Activated CD4-positive, alpha-beta T cell treated with anti-CD3 and anti-CD28 coated beads, Interleukin-2, amount 50 U/mL, for 16 hours (primary cell): ENCODE data around the gene LRTM2.

Experiments used
- DNase-seq: peaks from one replicate; pipeline ENCODE4 v3.0.0-alpha.2; 2020

The LRTM2 gene

DNA sequence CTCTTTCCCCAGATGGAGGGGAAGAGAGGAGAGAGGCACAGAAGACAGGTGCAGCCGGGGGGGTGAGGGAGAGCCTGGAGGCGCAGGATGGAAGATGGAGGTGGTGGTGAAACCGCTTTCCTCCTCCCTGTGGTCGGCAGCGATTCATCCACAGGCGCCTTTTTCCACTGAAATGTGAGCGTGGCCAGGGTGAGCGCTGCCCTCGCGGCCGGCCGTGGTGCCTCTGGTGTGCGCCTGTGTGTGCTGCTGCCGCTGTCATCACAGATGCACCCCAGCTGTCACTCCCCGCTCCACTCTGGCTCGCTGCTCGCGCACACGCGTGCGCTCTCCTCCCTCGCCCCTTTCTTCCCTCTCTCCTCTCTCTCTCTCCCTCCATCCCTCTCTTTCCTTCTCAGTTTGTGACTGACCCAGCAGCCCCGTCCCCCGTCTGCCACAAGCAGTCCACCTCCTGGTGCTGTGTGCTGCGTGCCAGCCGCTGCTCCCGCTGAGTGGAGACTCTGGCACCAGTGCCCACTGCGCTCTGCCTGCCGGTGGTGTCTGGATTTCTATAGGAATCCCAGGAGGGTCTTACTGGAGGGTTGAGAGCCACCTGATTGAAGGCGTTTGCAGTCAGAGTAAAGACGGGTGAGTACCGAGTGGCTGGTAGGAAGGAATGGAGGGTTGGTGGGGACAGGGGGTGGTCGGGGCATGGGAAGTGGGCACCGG is at the start of gene LRTM2:
LRTM2 (plus strand) TSS at position 375 of the 705 bp plus-strand sequence. CDS start 7,584 bp downstream, outside the sequence.
- no peak for DNase-seq

DNA sequence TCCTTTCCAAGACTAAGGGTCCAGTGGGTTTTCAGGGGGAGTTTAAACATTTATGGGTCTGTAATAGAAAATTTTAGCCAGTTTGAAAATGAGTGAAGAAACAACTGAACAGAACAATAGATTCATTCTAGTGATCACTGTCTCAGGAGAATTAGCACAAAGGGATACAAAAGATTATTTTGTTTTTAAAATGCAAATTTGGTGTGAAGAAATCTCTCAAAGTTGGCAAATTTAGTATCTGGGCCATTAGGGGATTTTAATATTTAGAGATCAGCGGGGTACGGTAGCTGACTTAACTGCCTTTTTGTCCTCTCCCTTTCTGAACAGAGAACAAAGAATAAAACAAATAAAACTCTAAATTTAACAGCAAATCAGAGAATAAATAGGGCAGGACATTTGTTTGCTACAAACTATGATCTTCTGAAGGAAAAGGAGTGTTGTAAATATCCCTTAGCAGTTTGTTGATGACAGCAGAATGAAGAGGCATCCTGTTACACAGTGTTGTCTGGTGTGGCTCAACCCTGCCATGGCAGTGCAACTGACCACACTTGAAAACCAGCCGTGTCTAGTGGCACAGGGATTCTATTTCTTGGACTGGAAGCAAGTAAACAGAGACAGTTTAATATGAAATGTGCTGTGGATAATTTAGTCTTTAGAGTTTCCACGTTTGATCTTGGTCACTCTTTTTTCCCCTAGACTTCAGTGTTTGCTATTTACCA is 46.3 kb upstream of the LRTM2 start:
- no peak for DNase-seq

DNA sequence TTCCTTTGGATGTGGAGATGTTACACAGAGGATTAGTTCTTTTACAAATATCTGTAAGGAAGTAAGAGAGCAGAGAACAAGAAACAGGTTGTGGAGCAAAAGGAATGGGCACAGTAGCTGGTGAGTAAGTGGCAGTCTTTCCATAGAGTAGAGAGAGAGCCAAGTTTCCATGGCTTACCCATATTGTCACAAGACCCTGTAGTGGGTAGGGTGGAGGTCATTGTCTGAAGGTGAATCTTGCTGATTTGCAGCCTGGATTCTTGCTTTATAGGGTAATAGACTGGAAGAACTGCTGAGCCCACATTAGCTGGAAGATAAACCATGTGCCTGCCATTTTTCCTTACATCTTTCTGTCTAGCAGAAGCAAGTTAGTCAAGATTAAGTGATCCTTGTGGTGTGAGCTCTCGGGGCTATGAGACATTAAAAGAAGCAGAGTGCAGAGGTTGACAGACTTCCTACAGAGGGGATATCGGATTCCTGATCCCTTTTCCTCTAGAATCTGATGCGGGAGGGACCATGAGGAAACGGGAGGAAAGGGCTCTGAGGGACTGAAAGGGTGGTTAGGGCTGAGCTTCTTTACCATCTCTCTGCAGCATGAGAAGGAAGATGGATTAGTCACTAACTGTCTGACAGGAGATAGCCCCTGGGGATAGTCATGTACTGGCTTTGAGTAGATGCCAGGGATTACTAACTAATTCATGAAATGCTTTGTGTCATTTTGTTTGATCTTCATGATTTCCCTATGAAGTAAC is 44.0 kb upstream of the LRTM2 start:
- DNase-seq: no peak

DNA sequence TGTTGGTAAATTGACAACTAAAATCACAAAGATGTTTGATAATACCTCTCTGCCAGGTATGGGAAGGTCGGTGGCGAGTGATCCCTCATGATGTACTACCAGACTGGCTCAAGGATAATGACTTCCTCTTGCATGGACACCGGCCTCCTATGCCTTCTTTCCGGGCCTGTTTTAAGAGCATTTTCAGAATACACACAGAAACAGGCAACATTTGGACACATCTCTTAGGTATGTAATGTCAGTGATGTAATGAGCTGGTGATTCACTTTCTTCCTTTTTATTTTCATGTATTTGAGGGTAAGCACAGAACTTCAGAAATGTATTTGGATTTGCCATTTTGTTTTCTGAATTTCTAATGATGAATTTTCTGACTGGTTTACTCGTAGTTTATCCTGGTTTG is 42.6 kb upstream of the LRTM2 start:
- DNase-seq: no peak

DNA sequence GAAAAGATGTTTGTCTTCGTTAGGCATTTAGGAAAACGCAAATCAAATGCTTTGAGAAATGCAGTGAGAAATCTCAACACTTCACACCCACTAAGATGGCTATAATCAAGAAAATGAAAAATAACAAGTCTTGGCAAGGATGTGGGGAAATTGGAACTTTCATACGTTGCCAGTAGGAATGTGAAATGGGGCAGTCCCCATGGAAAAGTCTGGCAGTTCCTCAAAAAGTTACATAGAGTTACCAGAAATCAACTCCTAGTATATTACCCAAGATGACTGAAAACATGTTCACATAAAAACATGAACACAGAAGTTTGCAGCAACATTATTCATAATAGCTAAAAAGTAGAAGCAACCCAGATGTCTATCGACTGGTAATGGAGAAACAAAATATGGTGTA is 41.5 kb upstream of the LRTM2 start:
- no peak for DNase-seq

DNA sequence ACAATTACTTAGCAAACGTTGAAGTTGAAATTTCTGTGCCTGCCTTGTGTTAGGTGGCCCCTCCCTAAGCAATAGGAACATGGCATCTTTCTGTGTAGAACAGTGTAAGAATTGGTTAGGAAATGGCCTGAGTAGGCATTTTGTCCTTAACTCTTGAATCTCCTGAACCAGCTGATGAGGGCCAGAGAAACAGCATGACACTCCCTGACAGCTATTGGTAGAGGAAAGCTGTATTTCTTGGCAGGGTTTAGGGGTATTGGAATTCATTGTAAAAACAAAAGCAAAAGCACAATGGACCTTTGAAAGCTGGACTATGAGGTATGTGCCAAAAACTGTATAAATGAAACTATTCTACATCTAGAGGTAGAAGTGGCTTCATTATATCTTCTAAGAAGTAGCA is 40.6 kb upstream of the LRTM2 start:
- no peak for DNase-seq

DNA sequence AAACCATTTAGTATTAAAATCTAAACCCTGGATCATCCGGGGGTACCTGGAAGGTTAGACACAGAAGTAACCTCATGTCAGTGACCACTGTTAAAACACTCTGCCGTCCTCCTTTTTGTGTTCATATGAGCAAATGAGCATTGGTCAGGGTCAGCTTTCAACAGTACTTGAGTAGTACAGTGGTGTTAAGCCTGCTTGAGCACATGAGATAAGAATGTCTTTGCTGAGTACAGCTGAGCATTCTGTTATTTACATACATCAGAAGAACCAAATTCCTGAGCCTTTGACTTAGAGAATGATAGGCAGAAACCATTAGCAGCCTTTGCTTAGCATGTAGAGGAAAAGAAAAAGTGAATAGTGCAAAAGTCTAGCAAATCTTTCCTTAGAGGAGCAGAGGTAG is 38.6 kb upstream of the LRTM2 start:
- DNase-seq: no peak

DNA sequence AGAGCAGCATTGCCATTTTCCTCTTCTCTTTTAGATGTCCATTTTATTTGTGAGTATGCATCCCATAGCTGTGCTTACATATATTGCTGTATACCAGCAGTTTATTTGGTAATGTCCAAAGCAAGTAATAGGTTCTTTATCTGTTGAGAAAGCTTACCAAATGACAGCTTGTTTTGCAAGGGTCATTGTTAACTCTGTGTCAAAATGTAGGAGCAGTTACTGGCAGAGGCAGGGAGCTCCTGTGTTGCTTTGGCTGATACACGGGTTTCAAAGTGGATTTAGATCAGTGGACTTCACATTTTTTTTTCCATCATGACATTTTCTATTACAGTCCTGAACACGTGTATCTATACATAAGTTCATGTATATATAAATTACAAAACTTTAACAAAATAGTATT is 38.1 kb upstream of the LRTM2 start:
- no peak for DNase-seq

DNA sequence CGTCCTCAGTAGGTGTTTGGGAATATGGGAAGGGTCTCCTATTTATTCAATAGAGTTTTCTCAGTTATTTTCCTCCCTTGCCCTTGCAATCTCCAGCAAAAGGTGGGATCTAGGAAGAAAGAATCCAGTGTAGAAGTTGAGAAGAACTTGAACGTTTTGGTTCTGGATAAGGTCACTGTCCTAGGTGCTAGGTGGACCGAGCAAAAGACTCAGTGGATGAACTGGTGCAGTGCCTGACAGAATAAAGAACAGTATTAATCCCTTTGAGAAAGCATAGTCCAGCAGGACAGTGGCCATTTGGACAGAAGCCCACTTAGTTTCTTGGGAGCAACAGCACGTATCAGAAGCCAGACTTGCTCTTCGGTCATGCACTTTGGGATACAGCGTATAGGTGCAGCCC is 32.7 kb upstream of the LRTM2 start:
- DNase-seq: no peak

DNA sequence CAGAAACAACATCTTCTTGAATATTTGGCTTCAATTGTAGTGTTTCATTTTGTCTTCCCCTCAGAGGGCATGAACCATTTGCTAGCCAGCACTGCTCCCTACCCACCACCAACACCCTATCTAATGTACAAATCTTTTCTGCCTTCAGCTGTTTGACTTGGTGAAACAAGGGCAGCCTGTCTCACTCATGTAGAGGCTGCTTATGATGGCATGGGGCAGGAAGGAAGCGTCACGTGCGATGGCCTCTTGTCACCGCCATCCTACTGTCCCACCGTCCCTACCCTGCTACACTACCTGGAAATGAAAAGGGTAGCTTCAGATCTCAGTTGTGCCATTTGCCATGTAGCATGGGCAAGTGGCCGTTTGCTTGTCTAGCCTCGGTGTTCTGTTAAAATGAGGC is 29.9 kb upstream of the LRTM2 start:
- DNase-seq: no peak

DNA sequence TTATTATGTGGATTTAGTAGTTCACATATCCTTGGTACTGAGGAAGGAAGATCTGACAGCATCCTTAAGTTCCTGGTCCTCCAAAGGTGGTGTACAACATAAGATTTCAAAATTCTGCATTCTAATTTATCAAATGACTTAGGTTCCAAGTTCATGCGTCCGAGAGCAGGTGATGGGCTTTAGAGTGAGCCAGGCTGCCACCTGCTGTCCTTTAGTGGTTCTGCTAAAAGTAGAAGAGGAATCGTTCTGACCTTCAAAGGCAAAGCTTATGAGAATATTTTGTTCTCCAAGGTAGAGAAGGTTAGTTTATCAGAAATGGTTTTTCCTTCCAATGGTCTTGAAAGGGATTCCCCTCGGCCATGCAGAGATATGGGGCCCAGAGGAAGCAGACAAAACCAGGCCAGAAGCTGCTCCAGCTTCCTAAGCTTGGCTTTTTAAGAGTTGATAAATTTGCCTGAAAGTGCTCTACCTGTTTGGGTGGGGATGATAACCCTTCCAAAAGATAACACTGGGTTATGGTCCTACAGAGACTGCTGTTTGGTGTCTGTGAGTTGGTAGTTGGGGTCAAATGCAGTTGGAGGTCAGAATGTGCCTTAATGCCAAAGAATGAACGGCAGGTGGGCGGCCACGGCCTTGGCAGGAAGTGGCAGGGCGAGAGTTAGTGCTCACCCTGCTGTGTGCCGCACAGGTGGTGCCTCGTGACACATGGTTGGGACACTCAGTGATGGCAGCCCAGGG is 29.1 kb upstream of the LRTM2 start:
- DNase-seq: peak; percentile 69

DNA sequence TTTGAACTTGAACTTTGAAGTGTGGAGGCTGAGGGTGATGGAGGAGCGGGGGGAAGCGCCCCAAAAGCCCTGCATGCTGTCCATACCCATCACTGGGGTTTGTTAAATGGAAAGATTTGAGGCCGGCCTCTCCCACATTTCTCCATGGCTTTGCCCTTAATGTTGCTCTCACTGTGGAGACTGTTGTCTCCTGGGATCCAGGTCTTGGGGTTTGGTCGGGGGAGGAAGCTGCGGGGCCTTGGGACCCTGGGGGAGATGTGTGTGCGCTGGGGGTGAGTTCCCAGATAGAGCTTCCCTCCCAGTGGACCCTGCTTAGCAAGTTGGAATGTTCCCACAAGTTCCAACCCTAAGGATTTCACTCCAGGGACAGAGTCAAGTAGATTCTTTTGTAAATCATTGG is 28.0 kb upstream of the LRTM2 start:
- DNase-seq: no peak

DNA sequence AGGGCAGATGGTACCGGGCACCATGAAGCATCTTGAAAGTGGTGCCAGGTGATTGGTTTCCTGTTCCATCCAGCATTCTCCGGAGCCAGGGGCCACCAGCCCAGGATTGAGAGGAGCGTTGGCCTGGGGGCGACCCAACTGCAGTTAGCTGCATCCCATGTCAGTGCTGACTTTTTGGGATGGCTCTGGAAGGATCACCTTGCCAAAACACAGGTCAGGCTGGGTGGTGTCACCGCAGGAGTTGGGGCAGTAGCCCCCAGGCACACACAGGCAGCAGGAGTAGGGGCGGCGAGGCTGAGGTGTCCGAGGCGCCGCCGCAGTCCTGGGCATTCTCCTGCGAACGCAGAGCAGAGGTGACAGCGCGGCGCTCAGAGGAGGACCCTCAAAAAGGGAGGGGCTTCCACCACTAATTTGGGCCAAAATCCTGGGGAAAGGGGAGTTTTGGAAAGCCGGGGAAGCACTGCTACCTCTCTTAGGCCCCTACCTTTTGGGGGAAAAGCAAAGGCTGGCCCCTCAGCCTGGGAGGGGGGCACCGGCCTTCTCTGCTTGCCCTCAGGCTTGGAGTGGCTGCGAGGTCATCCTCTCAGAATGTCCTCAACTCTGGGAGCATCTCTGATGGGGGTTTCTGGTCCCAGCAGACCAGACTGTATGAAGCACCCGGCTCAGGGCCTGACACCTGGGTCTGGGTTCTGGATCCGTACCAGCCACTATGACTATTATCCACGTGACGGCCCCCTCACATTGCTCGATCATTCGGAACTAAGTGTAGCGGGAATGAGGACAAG is 26.7 kb upstream of the LRTM2 start:
- no peak for DNase-seq

DNA sequence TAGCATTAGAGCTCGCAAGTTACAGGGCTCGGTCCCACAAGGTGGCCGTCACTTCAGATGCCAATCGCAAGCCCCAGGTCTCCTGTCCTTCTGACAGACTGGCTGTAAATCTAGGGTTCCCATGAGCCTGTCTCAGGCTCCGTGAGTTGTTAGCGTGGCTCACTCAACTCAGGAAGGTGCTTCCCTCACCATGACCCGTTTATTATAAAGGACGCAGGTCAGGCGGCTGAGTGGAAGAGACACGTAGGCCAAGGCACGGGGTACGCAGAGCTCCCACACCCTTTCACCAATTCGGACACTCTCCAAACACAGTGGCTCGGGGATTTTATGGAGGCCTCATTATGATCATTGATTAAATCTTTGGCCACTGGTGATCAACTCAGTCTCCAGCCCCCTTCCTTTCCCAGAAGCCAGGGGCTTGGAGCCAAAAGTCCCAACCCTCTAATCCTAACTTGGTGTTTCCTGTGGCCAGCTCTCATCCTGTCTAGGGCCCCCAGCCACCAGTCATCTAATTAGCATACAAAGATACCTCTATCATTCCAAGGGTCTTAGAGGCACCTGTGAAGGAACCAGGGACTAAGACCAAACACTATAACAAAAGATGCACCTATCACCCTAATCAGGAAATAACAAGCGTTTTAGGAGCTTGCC is 25.8 kb upstream of the LRTM2 start:
- no peak for DNase-seq

DNA sequence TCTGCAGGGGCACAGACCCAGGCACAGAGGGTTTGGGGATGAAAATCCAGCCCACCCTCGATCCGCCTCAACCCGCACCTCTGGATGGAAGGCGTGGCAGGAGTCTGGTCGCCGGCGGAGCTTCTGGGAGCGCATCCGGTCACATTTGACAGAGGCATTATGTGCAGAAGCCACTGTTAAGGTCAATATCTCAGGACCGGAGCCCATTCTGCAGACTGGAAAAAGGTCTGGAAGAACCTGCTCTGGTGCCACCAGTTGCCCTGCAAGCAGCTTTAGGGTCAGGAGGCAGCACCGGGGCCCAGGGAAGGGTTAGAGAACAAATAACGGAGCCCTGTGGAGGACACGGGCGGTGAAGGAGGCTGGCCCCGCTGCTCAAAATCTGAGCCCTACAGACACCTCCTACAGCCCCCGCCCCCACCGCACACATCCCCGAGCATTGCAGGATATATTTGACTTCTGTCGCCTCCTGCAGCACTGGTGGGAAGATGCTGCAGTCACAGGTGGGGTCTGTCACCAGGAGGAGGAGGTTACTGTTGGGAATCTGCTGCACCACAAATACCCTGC is 25.1 kb upstream of the LRTM2 start:
- DNase-seq: no peak

DNA sequence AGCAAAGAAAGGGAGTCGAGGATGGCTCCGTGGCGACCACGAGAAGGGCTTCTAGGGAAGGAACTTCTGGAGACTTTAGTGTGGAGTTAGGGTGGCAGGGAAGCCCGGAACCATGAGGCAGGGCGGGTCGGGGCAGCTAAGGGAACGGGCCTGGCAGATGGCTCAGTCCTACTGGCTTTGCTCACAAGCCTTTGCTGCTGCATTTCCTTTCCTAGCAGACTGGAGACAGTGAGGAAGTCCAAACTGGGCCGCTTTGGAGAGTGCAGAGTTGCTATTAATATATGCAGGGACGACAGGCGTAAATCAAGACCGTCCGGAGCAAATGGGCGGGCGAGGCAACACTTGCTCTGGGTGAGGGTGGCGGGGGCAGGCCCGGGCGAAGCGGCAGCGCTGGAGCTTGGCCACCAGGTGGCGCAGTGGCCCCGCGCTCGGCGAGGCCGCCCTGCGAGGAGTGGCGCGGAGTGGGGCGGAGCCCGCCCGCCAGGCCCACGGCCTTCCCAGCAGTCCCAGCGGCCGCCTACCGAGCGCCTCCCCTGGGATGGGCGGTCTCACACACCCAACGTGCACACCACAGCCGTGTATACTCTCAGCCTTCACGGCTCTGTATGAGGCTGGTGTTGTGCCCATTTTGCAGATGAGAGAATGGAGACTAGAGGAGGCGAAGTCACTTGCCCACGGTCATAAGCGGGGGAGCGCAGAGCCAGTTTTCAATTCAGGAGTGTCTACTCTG is 24.4 kb upstream of the LRTM2 start:
- peak; percentile 96 for DNase-seq

DNA sequence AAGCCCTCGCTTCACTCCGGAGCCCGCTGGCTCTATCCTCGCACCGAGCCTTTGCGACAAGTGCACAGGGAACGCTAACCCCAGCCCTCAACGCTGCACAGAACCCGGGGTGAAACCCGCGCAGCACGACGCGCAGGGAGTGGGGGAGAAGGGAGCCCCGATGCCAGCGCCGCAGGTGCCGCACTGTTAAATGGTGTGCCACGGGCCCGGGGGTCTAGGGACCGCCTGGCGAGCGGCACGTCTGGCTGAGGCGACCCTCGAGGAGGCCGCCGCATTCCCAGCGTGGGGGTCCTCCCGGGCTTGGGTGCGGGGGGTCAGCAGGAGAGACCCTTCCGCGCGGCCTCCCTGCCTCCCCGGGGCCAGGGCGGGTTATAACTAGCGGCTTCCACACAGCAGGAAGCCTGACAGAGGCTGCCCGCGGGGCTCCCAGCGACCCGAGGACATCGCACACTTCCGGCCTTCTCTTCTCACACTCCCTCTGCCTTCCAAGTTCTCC is 23.8 kb upstream of the LRTM2 start:
- peak; percentile 48 for DNase-seq

DNA sequence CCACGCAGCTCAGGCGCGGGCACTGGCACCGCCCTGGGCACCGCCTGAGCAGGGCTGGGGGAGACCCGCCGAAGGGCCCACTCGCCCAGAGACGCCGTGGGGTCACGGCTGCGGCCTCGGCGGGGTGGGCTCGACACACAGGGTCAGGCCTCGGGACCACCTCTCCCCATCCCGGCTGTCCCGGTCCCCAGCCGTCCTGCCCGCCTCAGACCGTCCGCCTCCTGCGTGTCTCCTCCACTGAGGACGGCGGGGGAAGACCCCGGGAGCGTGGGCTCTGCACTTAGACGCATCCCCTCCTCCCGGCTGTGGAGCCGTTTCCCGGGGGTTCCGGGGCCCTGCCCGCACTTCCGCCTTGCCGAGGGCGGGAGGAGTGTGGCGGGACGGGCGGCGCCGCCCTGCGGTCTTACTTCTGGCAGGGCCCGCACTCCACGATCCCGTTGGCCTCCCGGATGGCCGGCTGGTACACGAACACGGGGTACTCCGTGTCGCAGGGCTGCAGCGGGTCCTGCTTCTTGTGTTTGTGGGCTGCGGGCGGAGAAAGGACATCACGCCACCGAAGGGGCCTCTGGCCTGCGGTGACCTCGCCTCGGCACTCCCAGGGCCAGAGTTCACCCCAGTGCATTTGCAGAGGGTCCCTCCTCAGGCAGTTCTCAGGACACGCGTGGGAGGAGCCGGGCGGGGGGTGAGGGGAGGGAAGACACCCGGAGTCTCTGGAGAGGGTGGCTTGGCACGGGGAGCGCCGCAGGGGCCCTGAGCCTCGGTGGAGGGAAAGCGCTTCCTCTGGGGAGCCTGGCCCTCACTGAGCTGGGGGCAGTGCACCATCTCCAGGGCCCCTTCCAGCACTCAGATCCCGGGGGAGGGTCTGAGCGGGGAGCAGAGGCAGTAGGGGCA is 23.1 kb upstream of the LRTM2 start:
- peak; percentile 58 for DNase-seq

DNA sequence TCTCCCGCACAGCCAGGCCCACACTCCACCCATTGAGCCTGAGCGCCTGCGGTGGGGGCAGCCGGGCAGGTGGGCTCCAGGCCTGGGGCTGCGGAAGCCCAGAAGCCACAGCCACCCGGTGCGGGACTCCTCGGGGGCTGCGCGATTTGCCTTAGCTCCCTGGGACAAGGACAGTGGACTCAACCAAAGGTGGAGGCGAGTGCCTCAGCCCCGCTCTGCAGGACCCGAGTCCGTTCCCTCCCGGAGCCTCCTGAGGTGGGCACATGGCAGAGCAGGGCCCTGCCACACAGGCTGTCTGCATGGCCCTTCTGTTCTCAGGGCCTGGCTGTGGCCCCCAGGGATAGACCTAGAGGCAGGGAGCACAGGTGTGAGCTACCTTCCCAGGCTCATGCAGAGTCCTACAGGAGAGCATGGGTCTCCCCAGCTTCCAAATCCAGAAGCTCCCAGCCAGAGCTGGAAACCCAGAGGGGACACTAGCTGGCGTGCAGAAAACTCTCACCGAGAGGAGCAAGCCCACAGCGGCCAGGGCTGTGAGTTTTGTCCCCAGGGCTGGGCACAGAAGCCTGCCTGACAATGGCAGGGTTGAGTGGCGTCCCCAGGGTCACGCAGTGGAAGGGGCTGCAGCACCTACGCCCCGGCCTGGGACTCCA is 22.2 kb upstream of the LRTM2 start:
- no peak for DNase-seq
